OCI-M2 (cell line): ENCODE results near the gene CEBPG.
A peak's percentile ranks its signal among the peaks of the same experiment; 100 is the strongest.

Experiments
- DNase-seq: peaks from one replicate; lab custom pipeline; 2025; ENCODE audit not compliant: unreplicated experiment; lab: John Stamatoyannopoulos, UW

CEBPG gene

GRCh38 chr19:33405553-33406461 lies 32.3 kb downstream of the CEBPG start:
- no peak for DNase-seq

- DNase-seq: peak; percentile 79
Observed at GRCh38 chr19:33406521-33407139, 33.1 kb downstream of the CEBPG start.

GRCh38 chr19:33407140-33407551 lies 33.6 kb downstream of the CEBPG start:
- DNase-seq: no peak

- no peak for DNase-seq
Observed at GRCh38 chr19:33407716-33408115, 34.2 kb downstream of the CEBPG start.

GRCh38 chr19:33408116-33408515 lies 34.6 kb downstream of the CEBPG start:
- no peak for DNase-seq

- DNase-seq: no peak
Observed at GRCh38 chr19:33408538-33409434, 35.3 kb downstream of the CEBPG start.

- DNase-seq: no peak
Observed at GRCh38 chr19:33409906-33410685, 36.6 kb downstream of the CEBPG start.

GRCh38 chr19:33410915-33411401 lies 37.4 kb downstream of the CEBPG start:
- DNase-seq: no peak

- no peak for DNase-seq
Observed at GRCh38 chr19:33411621-33412180, 38.2 kb downstream of the CEBPG start.

GRCh38 chr19:33412601-33413425 lies 39.3 kb downstream of the CEBPG start:
- DNase-seq: no peak

GRCh38 chr19:33413426-33413725 lies 39.9 kb downstream of the CEBPG start:
- DNase-seq: no peak

GRCh38 chr19:33413868-33414666 lies 40.6 kb downstream of the CEBPG start:
- no peak for DNase-seq

GRCh38 chr19:33414667-33415605 lies 41.4 kb downstream of the CEBPG start:
- DNase-seq: no peak

- DNase-seq: peak; percentile 25
Observed at GRCh38 chr19:33416307-33417215, 43.1 kb downstream of the CEBPG start.

- DNase-seq: no peak
Observed at GRCh38 chr19:33417751-33418150, 44.2 kb downstream of the CEBPG start.

- no peak for DNase-seq
Observed at GRCh38 chr19:33418461-33418860, 45.0 kb downstream of the CEBPG start.
